CD4-positive, alpha-beta T cell treated with Interleukin-17A for 1 hour (primary cell): Measurements from ENCODE around the gene SEC22B.
A peak's percentile ranks its signal among the peaks of the same experiment; 100 is the strongest.
"Not testable (repeated sequence)": the region's sequence is repeated elsewhere in the genome, so short reads cannot be mapped to it uniquely, and the experiment has no call there.

ENCODE experiments used
- DNase-seq: peaks from one replicate; pipeline ENCODE4 v3.0.0-alpha.2; 2020

The SEC22B gene

GRCh38 chr1:120176092-120176855, at the start of gene SEC22B:
Gene SEC22B (minus strand): TSS chr1:120176520. CDS start chr1:120176381, 139 bp downstream.
- peak; percentile 95 for DNase-seq

GRCh38 chr1:120217933-120218332, 41.6 kb upstream of the SEC22B start:
- not testable (repeated sequence) for DNase-seq

DNA sequence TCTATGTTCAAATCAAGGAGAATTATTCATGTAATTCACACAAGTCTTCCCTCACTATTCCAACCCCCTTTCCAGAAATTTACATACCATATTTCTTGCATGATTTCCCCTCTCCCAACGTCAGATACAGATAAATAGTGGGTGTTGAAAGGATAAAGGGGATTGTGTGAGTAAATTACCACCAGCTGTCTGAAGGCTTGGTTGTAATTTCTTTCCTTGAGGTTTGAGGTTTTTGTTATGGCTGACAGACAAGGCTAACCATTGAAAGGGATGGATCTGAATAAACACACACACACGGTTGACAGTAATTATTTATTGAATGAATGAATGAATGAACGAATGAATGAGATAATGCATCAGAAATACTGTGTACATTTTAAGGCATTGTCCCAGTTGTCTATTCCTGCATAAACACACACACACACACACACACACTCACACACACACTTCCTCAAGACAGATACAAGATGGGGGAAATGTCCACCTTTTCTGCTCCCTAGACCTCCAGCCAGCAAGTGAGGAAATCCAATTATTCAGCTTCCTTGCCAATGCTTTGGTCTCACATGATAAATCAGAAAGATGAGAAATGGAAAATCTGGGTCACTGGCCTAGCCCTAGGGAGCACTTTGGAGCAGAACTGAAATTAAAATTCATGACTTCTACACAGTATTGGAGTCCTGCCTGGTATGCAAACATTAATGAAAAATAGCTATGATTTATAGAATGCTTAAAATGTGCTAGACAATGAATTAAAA, 41.0 kb upstream of the SEC22B start:
- DNase-seq, result not testable (repeated sequence)

DNA sequence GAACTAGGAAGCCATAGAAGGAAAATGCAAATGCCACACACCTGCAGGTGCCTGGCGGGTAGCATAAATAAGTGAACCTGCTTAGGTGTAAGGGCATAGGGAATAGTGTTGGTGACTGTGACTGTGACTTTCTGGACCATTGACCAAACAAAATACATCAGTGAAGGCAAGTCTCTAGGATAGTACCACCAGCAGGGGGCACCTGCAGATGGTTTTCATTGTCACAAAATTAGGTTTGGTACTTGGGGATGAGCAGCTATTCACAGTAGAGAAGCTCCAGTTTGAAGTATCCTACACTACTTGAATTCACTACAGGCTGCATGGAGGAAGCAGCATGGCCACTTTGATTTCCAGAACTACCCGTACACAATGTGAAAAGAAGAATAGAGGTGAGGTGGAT, 37.3 kb upstream of the SEC22B start:
- not testable (repeated sequence) for DNase-seq

GRCh38 chr1:120210754-120211153, 34.4 kb upstream of the SEC22B start:
- not testable (repeated sequence) for DNase-seq

- DNase-seq, result not testable (repeated sequence)
These were observed 20.8 kb upstream of the SEC22B start for GRCh38 chr1:120196863-120197775.

GRCh38 chr1:120188626-120189025, 12.3 kb upstream of the SEC22B start:
- DNase-seq, result not testable (repeated sequence)

DNA sequence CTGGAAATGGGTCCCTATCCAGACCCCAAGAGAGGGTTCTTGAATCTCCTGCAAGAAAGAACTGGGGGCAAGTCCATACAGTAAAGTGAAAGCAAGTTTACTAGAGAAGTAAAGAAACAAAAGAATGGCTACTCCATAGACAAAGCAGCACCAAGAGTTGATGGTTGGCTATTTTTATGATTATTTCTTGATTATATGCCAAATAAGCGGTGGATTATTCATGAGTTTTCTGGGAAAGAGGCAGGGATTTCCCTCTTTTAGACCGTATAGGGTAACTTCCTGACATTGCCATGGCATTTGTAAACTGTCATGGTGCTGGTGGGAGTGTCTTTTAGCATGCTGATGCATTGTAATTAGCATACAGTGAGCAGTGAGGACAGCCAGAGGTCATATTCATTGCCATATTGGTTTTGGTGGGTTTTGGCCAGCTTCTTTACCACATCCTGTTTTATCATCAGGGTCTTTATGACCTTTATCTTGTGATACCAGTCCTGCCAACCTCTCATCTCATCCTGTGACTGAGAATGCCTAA, 5.9 kb upstream of the SEC22B start:
- not testable (repeated sequence) for DNase-seq

- not testable (repeated sequence) for DNase-seq
These were observed 3.7 kb upstream of the SEC22B start for GRCh38 chr1:120179811-120180690.

DNA sequence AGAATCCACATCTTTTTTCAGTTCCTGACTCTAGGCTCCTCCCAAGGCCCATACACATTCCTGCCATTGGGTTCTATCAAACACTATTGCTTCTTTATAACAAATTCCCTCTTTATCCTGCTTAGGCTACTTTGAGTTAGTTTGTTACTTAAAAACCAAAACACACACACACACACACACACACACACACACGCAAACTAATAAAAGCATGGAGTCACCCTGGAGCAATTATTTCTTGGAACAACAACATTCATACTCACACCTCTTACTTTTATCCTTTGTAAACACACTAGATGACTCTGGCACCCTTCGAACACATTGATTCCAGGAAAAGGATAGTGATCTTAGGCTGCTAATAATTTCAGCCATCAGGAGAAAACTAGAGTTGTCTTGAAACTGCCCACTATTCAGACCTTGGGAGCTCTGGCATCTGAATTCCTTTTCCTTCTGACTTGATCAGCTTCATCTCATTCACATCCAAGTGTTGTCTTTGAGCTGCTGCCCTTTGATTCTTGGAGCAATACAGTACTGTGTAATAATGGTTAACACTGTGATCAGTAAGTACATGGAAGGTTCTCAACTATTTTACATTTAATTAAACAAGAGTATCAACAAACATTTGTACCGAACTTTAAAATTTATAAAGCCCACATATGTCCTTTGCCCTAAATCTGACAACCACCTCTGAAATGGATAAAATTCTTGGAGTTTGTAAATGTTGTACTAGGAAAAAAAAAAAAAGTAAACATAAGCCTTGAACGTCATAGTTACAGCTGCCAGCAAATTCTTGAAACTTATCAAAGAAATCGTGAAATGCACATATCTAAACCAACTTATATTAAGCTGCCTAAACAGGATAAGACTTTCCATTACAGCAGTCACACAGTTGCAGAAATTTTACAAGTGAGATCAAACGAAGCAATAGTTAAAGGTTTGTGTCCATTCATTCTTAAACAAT, 2.8 kb upstream of the SEC22B start:
- DNase-seq, result no peak

- DNase-seq, result not testable (repeated sequence)
These were observed 1.7 kb upstream of the SEC22B start for GRCh38 chr1:120178058-120178457.

DNA sequence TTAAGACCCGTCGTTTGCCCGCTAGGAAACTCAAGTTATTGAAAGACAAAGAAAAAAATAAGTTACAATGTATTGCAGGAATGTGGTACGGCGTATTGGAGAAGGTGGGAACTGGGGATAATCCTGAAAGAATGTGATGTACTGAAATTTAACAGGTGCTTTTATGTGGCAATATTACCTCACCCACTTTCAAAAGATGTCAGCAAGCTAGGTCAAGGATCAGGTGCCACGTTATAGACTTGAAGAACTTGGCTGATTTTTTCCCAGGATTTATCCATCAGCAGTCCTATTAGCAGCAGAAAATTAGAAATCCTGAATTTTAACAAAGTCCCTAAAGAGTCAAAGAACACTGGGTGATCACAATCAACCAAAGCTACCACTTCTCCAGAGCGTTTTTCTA, 632 bp downstream of the SEC22B start:
- not testable (repeated sequence) for DNase-seq

DNA sequence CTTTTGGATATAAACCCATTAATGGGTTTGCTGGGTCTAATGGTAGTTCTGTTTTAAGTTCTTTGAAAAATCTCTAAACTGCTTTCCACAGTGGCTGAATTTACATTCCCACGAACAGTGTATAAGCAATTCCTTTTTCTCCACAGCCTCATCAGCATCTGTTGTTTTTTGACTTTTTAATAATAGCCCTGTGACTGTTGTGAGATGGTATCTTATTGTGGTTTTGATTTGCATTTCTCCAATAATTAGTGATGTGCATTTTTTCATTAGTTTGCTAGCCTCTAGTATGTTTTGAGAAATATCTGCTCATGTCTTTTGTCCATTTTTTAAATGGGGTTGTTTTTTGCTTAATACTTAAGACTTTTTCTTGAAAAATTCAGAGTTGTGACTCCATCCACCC, 11.6 kb downstream of the SEC22B start:
- DNase-seq, result not testable (repeated sequence)

- DNase-seq, result not testable (repeated sequence)
These were observed 14.3 kb downstream of the SEC22B start for GRCh38 chr1:120162015-120162414.

- DNase-seq, result not testable (repeated sequence)
These were observed 17.8 kb downstream of the SEC22B start for GRCh38 chr1:120158495-120158894.

DNA sequence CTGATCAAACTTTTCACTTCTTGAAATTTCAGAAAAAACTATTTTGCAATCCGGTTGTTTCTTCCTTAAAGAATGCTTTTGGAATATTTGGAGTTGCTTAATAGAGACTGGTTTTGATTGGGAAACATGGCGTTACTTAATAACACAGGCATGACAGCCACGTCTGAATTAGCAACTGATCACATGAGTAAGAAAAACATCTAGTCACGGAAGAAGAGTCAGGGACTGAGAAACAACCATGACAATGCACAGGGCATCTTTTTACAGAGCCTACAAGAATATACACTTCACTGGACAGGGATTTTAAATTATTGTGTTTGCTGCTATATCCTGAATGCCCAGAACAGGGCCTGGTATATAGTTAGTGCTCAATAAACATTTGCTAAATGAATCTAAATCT, 18.2 kb downstream of the SEC22B start:
- DNase-seq, result not testable (repeated sequence)

GRCh38 chr1:120150138-120150822, 26.0 kb downstream of the SEC22B start:
- not testable (repeated sequence) for DNase-seq

- DNase-seq, result not testable (repeated sequence)
These were observed 26.8 kb downstream of the SEC22B start for GRCh38 chr1:120149420-120150059.

DNA sequence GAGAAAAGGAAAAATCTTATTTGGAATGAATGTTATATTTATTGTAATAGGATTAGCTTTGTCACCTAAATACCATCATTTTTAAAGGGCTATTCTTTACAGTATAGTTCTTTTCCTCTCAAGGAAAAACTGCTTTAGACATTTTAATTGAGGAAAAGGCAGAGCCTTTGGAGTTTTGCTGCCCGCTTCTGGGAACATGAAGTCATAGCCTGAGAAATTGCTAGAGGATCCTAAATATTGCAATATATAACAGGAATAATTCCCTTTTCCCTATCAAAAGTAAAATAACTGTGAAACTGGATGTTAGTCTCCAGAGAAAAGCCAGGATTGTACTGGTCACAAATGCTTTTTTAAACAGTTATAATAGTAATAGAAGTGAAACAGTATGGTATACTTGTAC, 30.5 kb downstream of the SEC22B start:
- not testable (repeated sequence) for DNase-seq
